ENCODE data around the gene LRRIQ1. TPM values are rescaled to one million over a fixed set of nuclear protein-coding genes. Genes with fewer than 3 reads are reported as not detected.
A peak's percentile ranks its signal among the peaks of the same experiment; 100 is the strongest.

Gene LRRIQ1
- total RNA-seq, 1 experiment from 2014 or later = 0.40 TPM

DNA sequence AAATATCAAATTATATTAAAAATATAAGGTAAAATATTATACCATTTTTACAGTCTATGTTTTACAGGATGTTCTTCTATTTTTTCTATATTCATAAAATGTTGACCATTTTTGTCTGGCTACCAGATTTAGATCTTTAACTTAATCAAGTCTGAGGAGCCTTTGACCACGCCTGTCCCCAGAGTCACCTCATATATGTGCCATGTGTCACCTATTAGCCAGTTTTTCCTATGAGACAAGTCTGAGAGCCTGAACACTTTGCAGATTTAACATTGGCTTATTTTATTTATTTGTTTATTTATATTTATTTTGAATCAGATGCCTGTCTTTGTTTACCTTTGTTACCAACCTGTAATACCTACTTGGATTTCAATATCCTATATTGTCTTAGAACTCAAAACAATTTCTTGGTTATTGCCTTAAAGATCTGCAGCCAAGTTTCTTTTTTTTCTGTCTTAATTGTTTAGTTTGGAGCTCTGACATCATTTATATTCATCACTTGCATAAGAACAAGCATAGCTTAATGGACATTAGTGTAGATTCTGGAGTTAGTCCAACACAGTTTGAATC is 127.7 kb downstream of the LRRIQ1 start:
- no peaks in the 10 kb centered on the region for H3K27me3 ChIP-seq (ENCODE audit: low read length)
- no peaks in the 10 kb centered on the region for H3K4me1 ChIP-seq (ENCODE audit: insufficient read depth, low read length)
- no peaks in the 10 kb centered on the region for H4K20me1 ChIP-seq (ENCODE audit: low read length)
- DNase-seq = no peak
- no peak for TF ChIP-seq EZH2phosphoT487 (IDR thresholded peaks at IDR 0.05; ENCODE audit: borderline replicate concordance, low read length)
- TF ChIP-seq, protein P1, sequence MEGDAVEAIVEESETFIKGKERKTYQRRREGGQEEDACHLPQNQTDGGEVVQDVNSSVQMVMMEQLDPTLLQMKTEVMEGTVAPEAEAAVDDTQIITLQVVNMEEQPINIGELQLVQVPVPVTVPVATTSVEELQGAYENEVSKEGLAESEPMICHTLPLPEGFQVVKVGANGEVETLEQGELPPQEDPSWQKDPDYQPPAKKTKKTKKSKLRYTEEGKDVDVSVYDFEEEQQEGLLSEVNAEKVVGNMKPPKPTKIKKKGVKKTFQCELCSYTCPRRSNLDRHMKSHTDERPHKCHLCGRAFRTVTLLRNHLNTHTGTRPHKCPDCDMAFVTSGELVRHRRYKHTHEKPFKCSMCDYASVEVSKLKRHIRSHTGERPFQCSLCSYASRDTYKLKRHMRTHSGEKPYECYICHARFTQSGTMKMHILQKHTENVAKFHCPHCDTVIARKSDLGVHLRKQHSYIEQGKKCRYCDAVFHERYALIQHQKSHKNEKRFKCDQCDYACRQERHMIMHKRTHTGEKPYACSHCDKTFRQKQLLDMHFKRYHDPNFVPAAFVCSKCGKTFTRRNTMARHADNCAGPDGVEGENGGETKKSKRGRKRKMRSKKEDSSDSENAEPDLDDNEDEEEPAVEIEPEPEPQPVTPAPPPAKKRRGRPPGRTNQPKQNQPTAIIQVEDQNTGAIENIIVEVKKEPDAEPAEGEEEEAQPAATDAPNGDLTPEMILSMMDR (conservative IDR thresholded peaks at IDR 0.05; ENCODE audit: low read depth, low read length) = no peak
- TF ChIP-seq EZH2 (IDR thresholded peaks at IDR 0.05; ENCODE audit: low read length, unreplicated experiment) = no peak
- H2AFZ ChIP-seq (ENCODE audit: low read length) = no peak overlapping the region
- no peak overlapping the region for H3K4me2 ChIP-seq (ENCODE audit: low read length)
- H3K9me2 ChIP-seq (replicated peaks; ENCODE audit: low read length) = no peaks in the 10 kb centered on the region
- no peak overlapping the region for H3K27ac ChIP-seq (ENCODE audit: low read length)
- H3K79me2 ChIP-seq (ENCODE audit: low read length) = no peaks in the 10 kb centered on the region
- no peaks in the 10 kb centered on the region for H3K36me3 ChIP-seq (ENCODE audit: low read depth, low read length)
- ChIA-PET CTCF (no interaction called here), POLR2A (ENCODE audit: unreplicated experiment) (no interaction called here)
- no peaks in the 10 kb centered on the region for H3K9me3 ChIP-seq (ENCODE audit: low read length)
- no peak overlapping the region for H3K9ac ChIP-seq (ENCODE audit: low read length)
- intact Hi-C loops (cut with micrococcal nuclease) = no loop called here
- no peak for ATAC-seq
- BruUV-seq (replicated peaks) = no TSS peak
- no peaks in the 10 kb centered on the region for H3F3A ChIP-seq (ENCODE audit: low read length, unreplicated experiment)
- no peak overlapping the region for H3K4me3 ChIP-seq (ENCODE audit: low read length)

DNA sequence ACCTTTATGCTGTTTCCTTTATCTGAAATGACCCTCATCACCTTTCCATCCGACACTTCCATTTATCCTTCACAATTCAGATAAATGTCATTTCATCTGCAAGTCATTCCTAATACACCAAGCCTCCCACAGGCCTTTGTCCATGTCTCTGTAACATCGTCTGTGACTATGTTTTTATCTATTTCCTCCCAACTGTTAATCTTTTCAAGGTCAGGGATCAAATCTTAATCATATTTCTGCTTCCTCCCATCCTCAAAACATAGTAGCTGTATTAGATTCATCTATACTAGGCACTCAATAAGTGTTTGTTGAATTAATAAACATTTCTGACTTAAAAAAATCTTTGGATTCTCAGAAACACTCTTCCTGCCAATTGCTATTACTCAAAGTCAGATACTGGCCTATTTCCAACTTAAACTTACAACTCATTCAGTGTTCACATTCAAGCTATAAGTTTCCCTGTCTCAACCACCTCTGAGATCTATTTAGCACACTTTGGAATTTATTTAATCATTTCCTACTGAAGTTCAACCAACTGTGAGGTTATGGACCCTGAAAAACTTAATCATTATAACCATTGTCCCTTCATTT is 143.6 kb downstream of the LRRIQ1 start:
- intact Hi-C loops (cut with micrococcal nuclease) = no loop called here
- Histone ChIP-seq H3K9me3 (ENCODE audit: low read length) (no peaks in the 10 kb centered on the region), H3K36me3 (ENCODE audit: low read depth, low read length) (no peaks in the 10 kb centered on the region), H3K27ac (ENCODE audit: low read length) (no peak overlapping the region), H3F3A (ENCODE audit: low read length, unreplicated experiment) (no peaks in the 10 kb centered on the region), H3K4me2 (ENCODE audit: low read length) (no peak overlapping the region), H3K4me1 (ENCODE audit: insufficient read depth, low read length) (peaks cover 4% of the 10 kb centered on the region; the same call in 1 of the 2 replicates), H2AFZ (ENCODE audit: low read length) (no peak overlapping the region), H3K27me3 (ENCODE audit: low read length) (no peaks in the 10 kb centered on the region), H3K4me3 (ENCODE audit: low read length) (no peak overlapping the region), H3K9ac (ENCODE audit: low read length) (no peak overlapping the region), H3K9me2 (replicated peaks; ENCODE audit: low read length) (no peaks in the 10 kb centered on the region), H3K79me2 (ENCODE audit: low read length) (no peaks in the 10 kb centered on the region), H4K20me1 (ENCODE audit: low read length) (no peaks in the 10 kb centered on the region)
- ChIA-PET CTCF (no interaction called here), POLR2A (ENCODE audit: unreplicated experiment) (no interaction called here)
- ATAC-seq (peak; percentile 85), DNase-seq (peak; percentile 59)
- TF ChIP-seq EZH2phosphoT487 (IDR thresholded peaks at IDR 0.05; ENCODE audit: borderline replicate concordance, low read length) = no peak
- TF ChIP-seq EZH2 (IDR thresholded peaks at IDR 0.05; ENCODE audit: low read length, unreplicated experiment) = no peak
- TF ChIP-seq, protein P1 (conservative IDR thresholded peaks at IDR 0.05; ENCODE audit: low read depth, low read length) = no peak
- BruUV-seq (replicated peaks) = no TSS peak

DNA sequence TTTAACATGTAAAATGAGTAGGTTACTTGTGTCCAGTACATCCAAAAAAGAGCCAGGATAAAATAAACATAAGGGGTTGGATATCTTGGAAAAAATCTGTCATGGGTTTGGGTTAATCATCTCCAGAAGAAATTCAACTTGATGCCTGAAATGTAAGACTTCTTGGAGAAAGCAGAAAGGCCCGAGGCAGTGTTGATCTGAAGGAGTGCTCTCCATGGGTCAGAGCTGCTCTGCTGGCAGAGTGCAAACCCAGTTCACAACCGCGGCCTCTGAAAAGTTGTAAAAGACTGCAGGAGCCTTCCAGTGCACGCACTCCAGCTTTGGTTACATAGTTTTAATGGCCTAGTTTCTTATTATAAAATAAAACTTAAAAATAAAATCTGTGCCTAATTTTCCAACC is 146.5 kb downstream of the LRRIQ1 start:
- ATAC-seq = no peak
- no peak for DNase-seq
- intact Hi-C loops (cut with micrococcal nuclease) = no loop called here
- Histone ChIP-seq H3K9me2 (replicated peaks; ENCODE audit: low read length) (no peaks in the 10 kb centered on the region), H3K4me3 (ENCODE audit: low read length) (no peak overlapping the region), H3K79me2 (ENCODE audit: low read length) (no peaks in the 10 kb centered on the region), H2AFZ (ENCODE audit: low read length) (no peak overlapping the region), H3K4me2 (ENCODE audit: low read length) (no peak overlapping the region), H3K9me3 (ENCODE audit: low read length) (no peaks in the 10 kb centered on the region), H3K27me3 (ENCODE audit: low read length) (no peaks in the 10 kb centered on the region), H3K36me3 (ENCODE audit: low read depth, low read length) (no peaks in the 10 kb centered on the region), H4K20me1 (ENCODE audit: low read length) (no peaks in the 10 kb centered on the region), H3F3A (ENCODE audit: low read length, unreplicated experiment) (no peaks in the 10 kb centered on the region), H3K27ac (ENCODE audit: low read length) (no peak overlapping the region), H3K4me1 (ENCODE audit: insufficient read depth, low read length) (peaks cover 4% of the 10 kb centered on the region; the same call in 1 of the 2 replicates), H3K9ac (ENCODE audit: low read length) (no peak overlapping the region)
- CTCF ChIA-PET = no interaction called here
- BruUV-seq (replicated peaks) = no TSS peak
- POLR2A ChIA-PET (ENCODE audit: unreplicated experiment) = no interaction called here
- no peak for TF ChIP-seq EZH2 (IDR thresholded peaks at IDR 0.05; ENCODE audit: low read length, unreplicated experiment)
- TF ChIP-seq EZH2phosphoT487 (IDR thresholded peaks at IDR 0.05; ENCODE audit: borderline replicate concordance, low read length) = no peak
- TF ChIP-seq, protein P1 (conservative IDR thresholded peaks at IDR 0.05; ENCODE audit: low read depth, low read length) = no peak
